ENCODE measurements around the gene NRGN. TPM values are rescaled to one million over a fixed set of nuclear protein-coding genes. Genes with fewer than 3 reads are reported as not detected.

Gene NRGN
- total and polyA plus RNA-seq, 2 of the 8 experiments (the other 6 are each of a cell fraction or from before 2014, with no cell fraction given), result 0.60 to 1.0 TPM

DNA sequence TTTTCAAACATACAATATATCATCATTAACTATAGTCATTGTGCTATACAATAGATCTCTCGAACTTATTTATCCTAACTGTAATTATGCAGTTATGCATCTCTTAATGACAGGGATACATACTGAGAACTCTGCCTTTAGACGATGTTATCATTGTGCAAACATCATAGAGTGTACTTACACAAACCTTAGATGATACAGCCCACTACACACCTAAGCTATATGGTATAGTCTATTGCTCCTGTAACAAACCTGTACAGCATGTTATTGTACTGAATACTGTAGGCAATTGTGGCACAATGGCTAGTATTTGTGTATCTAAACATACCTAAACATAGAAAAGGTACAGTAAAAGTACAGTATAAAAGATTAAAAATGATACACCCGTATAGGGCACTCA lies 27.4 kb upstream of the NRGN start:
- H3K18ac ChIP-seq (ENCODE audit: extremely low read depth, low read length), result no peak overlapping the region
- H4K91ac ChIP-seq (replicated peaks; ENCODE audit: insufficient read length, low read length), result no peak overlapping the region
- no peaks in the 10 kb centered on the region for H3K36me3 ChIP-seq (ENCODE audit: control insufficient read depth in 2 of 4, insufficient read depth in 4 of 4, low read length in 3 of 4)
- no peak overlapping the region for H3K23ac ChIP-seq (ENCODE audit: insufficient read length)
- H2BK15ac ChIP-seq (ENCODE audit: low read length), result no peak overlapping the region
- H3K9me3 ChIP-seq (ENCODE audit: insufficient read depth in 2 of 2, low read depth in 1 of 2, low read length in 1 of 2), result peaks cover 0 to 4% of the 10 kb centered on the region in 2 experiments; a peak in 2 of 4 replicates
- POLR2A ChIA-PET (ENCODE audit: partially characterized antibody), result no interaction called here
- no peak overlapping the region for H2BK5ac ChIP-seq (ENCODE audit: low read depth, low read length)
- TF ChIP-seq RNF2 (IDR thresholded peaks at IDR 0.05; ENCODE audit: borderline replicate concordance, low read depth, low read length, missing control alignments, poor library complexity, severe bottlenecking), result no peak
- TF ChIP-seq, protein P1, sequence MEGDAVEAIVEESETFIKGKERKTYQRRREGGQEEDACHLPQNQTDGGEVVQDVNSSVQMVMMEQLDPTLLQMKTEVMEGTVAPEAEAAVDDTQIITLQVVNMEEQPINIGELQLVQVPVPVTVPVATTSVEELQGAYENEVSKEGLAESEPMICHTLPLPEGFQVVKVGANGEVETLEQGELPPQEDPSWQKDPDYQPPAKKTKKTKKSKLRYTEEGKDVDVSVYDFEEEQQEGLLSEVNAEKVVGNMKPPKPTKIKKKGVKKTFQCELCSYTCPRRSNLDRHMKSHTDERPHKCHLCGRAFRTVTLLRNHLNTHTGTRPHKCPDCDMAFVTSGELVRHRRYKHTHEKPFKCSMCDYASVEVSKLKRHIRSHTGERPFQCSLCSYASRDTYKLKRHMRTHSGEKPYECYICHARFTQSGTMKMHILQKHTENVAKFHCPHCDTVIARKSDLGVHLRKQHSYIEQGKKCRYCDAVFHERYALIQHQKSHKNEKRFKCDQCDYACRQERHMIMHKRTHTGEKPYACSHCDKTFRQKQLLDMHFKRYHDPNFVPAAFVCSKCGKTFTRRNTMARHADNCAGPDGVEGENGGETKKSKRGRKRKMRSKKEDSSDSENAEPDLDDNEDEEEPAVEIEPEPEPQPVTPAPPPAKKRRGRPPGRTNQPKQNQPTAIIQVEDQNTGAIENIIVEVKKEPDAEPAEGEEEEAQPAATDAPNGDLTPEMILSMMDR (IDR thresholded peaks at IDR 0.05; ENCODE audit: control extremely low read depth in 1 of 3, insufficient read depth in 1 of 3, low read depth in 1 of 3, low read length in 3 of 3), result no peak
- TF ChIP-seq CBX5 (IDR thresholded peaks at IDR 0.05; ENCODE audit: low read depth, low read length), result no peak
- TF ChIP-seq TEAD4 (IDR thresholded peaks at IDR 0.05; ENCODE audit: low read depth, low read length), result no peak
- no peak overlapping the region for H3K56ac ChIP-seq (replicated peaks; ENCODE audit: insufficient read length, low read depth, low read length)
- H3K4ac ChIP-seq (replicated peaks; ENCODE audit: insufficient read length, low read depth, low read length), result no peak overlapping the region
- FAIRE-seq (no peak), DNase-seq (ENCODE audit: low read depth in 1 of 2, low spot score in 2 of 2) (no peak)
- CTCF ChIA-PET (ENCODE audit: partially characterized antibody), result no interaction called here
- H2AK5ac ChIP-seq (ENCODE audit: low read depth, low read length), result no peak overlapping the region
- no peaks in the 10 kb centered on the region for H3K79me2 ChIP-seq (ENCODE audit: control insufficient read depth in 1 of 2, insufficient read depth in 2 of 2, low read length in 2 of 2)
- H3K9ac ChIP-seq (replicated peaks in 1 of 4; ENCODE audit: extremely low read depth in 1 of 4, low read depth in 3 of 4, low read length in 3 of 4), result no peak overlapping the region
- no peaks in the 10 kb centered on the region for H3K23me2 ChIP-seq (ENCODE audit: low read depth, low read length)
- H2BK12ac ChIP-seq (ENCODE audit: low read depth, low read length), result no peak overlapping the region
- no peak overlapping the region for H4K5ac ChIP-seq (ENCODE audit: insufficient read length, low read depth, low read length)
- no peak overlapping the region for H2BK20ac ChIP-seq (ENCODE audit: low read length)
- H3K4me3 ChIP-seq (ENCODE audit: extremely low read depth in 1 of 4, insufficient read depth in 2 of 4, low read depth in 3 of 4, low read length in 4 of 4), result no peak overlapping the region
- H3K14ac ChIP-seq (ENCODE audit: insufficient read length), result no peak overlapping the region
- no peak overlapping the region for H4K8ac ChIP-seq (ENCODE audit: extremely low read depth, insufficient read depth, low read length)
- 85% methylated on average over 3 of the region's 3 CpGs; no CpG with 5 or more reads in 1 of the 2 experiments for WGBS, 2 experiments (ENCODE audit: extremely low coverage in 1 of 2, insufficient coverage in 1 of 2, insufficient read length in 1 of 2, insufficient replicate concordance in 2 of 2, low coverage in 1 of 2, low lambda C conversion rate in 2 of 2, missing lambda C conversion rate in 1 of 2)
- H2AFZ ChIP-seq (ENCODE audit: low read length), result no peak overlapping the region
- H3K4me2 ChIP-seq (ENCODE audit: insufficient read depth in 1 of 2, low read depth in 2 of 2, low read length in 2 of 2), result no peak overlapping the region
- no peaks in the 10 kb centered on the region for H3K79me1 ChIP-seq (ENCODE audit: low read depth, low read length)
- peaks cover 5 to 24% (median 21%) of the 10 kb centered on the region in 4 experiments for H3K27me3 ChIP-seq (replicated peaks in 1 of 4; ENCODE audit: control insufficient read depth in 3 of 4, extremely low read depth in 1 of 4, insufficient read depth in 3 of 4, low read length in 3 of 4)
- H4K20me1 ChIP-seq (replicated peaks in 1 of 2; ENCODE audit: control insufficient read depth in 1 of 2, insufficient read depth in 2 of 2, low read length in 2 of 2), result no peaks in the 10 kb centered on the region
- H3K4me1 ChIP-seq (replicated peaks in 1 of 4; ENCODE audit: control insufficient read depth in 3 of 4, insufficient read depth in 4 of 4, low read length in 3 of 4), result no peaks in the 10 kb centered on the region
- no peak overlapping the region for H2BK120ac ChIP-seq (replicated peaks; ENCODE audit: low read depth, low read length)
- H3K27ac ChIP-seq (ENCODE audit: low read depth, low read length), result no peak overlapping the region
